RKO (cell line): ENCODE measurements around the gene SERTM1.

ENCODE experiments used
- DNase-seq: peaks from one replicate; pipeline ENCODE4 v3.0.0-alpha.2; 2016; ENCODE audit warnings: low spot score

The SERTM1 gene

DNA sequence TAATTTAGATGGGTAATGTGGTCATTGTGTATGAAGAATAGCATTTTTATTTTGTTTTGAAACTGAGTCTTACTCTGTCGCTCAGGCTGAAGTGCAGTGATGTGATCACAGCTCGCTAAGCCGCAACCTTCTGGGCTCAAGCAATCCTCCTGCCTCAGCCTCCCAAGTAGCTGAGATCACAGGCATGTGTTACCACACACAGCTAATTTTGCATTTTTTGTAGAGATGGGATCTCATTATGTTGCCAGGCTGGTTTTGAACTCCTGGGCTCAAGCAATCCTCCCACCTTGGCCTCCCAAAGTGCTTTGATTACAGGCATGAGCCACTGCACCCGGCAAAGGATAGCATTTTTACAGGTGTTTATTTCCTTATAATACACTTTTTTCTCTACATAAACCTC, 36.6 kb downstream of the SERTM1 start:
- no peak for DNase-seq

GRCh38 chr13:36712290-36712689, 38.5 kb downstream of the SERTM1 start:
- no peak for DNase-seq

DNA sequence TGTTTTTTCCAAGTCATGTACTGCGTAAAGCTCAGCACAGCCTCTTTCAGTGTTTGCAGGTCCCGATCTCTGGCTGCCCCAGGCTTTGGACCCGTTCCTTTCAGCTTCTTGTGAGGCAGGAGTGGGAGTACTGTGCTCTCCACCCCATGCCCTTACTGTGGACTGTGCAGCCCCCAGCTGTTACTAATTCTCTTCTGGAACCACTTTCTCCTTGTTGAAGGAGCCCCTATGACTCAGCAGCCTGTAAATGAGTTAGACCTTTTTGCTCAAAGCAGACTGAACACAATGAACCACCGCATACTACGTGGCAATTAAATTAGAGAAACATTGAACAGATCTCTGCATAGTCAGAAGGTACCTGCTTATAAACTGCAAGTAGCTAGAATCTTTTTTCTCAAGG, 39.0 kb downstream of the SERTM1 start:
- DNase-seq, result no peak

DNA sequence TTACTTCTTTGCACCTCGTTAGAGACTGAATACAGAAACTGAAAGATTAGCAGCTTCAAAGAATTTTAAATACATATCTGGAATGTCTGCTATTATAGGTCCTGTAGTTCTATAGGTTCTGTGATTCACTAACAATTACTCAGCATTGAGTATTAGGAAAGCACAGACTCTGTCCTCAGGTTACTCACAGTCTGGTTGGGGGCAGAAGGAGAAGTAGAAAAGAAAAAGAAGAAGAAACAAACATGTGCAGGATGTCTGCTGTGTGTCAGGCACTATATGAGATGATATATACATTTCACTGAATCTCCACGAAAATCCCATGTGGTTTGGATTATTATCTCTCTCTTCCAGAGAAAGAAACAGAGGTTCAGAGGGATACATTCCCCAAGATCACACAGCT, 40.1 kb downstream of the SERTM1 start:
- no peak for DNase-seq

- DNase-seq, result no peak
Measured at GRCh38 chr13:36715841-36716240, 42.0 kb downstream of the SERTM1 start.

GRCh38 chr13:36717017-36717416, 43.2 kb downstream of the SERTM1 start:
- DNase-seq, result no peak

DNA sequence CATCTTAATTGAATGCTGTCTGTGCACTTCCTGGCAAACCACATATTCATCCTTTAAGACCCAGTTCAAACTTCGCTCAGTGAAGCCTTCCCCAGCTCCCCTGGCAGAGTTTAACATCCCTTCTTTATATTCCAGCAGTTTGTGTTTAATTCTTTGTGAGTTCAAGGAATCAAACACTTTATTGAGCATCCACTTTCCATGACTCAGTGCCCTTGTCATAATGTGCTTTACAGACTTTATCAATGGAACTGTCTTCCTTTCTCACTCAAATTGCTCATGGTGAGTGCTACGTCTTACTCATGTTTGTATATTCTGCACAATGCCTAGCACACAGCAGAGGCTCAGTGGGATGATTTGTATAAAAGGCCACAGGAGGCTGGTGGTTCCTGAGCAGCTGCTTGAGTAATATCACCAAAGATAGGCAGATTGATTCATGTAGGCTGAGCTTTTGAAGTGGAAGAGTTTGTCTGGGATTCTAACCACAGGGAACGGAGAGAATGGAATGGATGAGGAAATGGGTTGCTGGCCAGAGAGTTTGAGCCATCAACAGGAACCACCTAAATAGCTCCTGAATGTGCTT, 44.2 kb downstream of the SERTM1 start:
- DNase-seq, result peak; percentile 25

GRCh38 chr13:36718686-36719085, 44.9 kb downstream of the SERTM1 start:
- DNase-seq, result peak; percentile 5

DNA sequence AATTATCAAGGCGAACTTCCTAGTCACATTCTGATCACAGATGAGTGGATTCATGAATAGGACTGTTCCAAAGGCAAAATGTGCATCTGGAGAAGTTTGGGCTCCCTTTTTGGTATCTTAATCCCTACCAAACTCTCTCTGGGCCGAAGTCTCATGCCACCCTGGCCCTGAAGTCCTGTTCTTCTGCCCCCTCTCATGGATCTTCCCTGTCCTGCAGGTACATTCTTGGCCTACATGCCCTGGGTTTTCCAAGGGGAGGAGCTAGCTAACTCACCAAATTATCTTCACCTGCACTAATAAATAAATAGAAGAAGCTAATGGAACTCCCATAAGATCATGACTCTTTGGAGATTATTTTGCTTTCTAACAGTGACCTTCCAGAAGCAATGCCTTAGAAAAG, 50.3 kb downstream of the SERTM1 start:
- DNase-seq, result no peak

GRCh38 chr13:36725936-36726335, 52.1 kb downstream of the SERTM1 start:
- DNase-seq, result no peak

GRCh38 chr13:36728006-36728405, 54.2 kb downstream of the SERTM1 start:
- no peak for DNase-seq

GRCh38 chr13:36736119-36736726, 62.4 kb downstream of the SERTM1 start:
- DNase-seq, result peak; percentile 71

DNA sequence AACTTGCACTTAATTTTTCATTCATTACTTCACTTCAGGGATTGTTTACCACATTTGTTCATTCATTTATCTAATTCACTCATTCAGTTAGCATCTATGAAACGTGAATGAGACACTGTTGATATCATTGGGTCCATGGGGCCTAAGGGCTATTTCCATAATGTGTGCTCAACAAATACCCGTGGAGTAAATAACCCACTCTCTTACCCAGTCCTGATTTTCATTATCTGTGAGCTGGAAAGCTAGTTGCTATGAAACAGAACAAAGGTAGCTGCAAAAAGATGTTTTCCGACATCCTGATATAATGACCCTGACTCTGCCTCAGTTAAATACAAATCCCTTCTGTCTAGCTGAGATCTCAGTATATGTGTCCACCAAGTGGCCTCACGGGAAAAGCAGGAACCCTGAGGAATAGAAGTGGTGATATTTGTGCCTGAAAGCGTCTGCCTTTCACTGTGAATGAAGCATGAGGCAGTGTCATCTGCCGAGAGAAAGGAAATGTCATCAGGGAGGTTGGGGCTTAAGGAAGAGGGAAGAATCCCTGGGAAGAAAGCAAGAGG, 63.8 kb downstream of the SERTM1 start:
- no peak for DNase-seq

DNA sequence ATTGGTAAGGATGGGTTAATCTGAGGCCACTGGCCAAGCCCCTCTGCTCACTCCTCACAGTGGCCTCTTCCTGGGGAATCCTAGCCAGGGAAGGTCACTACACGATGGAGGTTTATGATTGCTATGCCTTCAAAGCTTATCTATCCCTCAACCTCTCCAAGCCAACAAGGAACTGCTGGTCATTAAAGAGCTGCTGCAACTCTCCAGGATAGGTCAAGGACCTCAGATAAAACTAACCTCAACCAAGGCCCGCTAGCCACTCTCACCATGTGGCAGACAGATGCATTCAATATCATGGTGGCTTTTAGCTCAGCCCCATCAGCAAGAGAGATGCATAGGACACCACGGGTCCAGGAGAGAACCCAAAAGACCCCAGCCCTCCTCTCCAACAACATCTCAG, 71.6 kb downstream of the SERTM1 start:
- DNase-seq, result no peak

DNA sequence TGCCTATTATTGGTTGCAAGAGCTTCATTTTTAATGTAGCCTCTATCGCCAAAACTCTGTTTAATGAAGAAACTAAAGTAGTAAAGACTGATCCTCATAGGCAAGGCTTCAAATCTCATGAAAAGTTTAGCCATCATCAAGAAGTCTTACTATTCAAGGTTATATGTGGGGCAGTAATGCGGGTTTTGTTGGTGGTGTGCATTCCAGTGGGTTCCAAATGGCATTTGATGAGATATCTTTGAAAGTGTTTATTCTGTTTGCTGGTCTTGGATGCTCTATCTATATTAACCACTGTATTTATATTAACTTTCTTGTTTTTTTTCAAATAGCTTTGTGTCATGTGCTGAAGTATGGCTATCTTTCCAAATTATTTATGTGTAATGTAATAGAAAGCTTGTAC, 72.2 kb downstream of the SERTM1 start:
- no peak for DNase-seq
